ENCODE results near the gene LRCH1.
A peak's percentile ranks its signal among the peaks of the same experiment; 100 is the strongest.

Gene LRCH1

GRCh38 chr13:46595136-46595884 is 42.3 kb downstream of the LRCH1 start:
- DNase-seq: no peak

- no peak for DNase-seq
Measured at GRCh38 chr13:46595885-46596275, 42.9 kb downstream of the LRCH1 start.

- no peak for DNase-seq
Measured at GRCh38 chr13:46596466-46596865, 43.5 kb downstream of the LRCH1 start.

DNA sequence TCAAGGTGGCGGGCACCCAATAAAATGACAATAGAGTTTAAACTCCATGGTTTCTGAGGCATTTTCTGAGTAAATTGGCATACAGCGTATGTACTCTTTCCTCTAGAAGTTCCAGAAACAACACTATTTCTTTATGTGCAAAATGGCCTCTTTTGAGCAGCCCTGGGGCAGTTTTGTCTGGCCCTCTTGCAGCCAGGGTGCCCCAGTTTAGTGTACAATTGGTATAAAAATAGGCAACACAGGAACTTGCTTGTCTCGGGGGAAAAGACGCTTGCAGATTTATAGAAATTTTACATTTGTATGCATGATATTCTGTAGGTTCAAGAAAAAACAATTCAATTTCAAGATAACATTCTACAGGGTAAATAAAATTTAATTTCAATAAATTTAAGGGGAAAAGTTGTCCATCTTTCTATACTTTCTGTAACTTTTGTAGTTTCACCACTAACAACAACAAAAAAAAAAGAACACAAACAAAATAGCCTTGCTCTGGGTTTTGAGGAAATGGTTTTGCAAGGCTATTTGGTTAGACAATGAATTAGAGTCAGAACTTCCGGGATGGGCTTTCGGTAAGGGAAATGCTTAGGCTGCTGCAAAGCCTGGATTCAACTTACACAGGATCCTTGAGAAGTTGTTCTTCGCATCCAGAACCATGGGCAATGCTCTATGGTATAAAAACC is 45.3 kb downstream of the LRCH1 start:
- DNase-seq: no peak

GRCh38 chr13:46598820-46599180 is 45.8 kb downstream of the LRCH1 start:
- DNase-seq: no peak

DNA sequence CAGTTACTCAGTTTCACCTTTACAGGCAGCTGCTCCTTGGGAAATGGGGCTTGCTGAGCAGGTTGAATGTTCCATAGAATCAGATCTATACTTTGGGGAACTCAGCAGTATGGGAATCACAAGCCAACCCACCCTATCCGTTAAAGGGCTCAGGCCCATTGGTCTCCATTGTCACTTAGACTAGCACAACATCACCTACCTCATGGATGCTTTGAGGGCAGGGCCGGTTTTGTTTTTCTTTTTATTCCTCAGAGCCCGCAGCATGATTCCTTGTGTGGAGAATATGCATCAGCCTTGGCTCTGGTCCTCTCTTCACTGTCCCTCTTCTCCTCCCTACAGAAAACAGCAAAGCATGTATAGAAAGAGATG is 48.0 kb downstream of the LRCH1 start:
- DNase-seq: no peak

DNA sequence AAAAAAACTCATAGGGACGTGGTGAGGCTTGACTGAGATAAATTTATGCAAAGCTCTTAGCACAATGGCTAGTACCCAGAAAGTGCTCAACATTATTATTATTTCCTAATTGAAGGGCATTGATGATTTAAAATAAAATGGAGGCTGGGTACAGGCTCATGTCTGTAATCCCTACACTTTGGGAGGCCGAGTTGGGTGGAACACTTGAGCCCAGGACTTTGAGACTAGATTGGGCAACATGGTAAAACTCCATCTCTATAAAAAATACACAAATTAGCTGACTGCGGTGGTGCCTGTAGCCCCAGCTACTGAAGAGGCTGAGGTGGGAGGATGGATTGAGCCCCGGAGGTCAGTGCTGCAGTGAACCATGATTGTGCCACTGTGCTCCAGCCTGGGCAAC is 49.6 kb downstream of the LRCH1 start:
- no peak for DNase-seq

DNA sequence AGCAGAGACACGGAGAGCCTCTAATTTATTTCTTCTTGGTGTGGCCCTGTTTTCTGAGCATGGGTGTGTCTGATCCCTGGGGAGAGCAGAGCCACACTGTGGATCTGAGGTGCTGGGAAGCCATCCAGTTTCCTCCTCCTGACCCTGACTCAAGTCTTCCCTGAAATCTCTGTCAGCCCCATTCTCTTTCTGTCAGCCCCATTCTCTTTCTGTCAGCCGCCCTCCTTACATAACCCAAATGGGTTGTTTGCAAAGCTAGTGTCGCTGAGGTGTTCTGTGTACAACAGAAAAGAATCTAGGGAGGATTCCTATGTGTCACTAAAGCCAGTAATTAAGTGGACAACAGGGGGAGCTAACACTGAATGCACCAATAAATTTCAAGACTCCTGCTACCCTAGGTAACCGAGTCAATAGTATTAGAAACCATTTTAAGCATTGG is 50.2 kb downstream of the LRCH1 start:
- no peak for DNase-seq

- no peak for DNase-seq
Measured at GRCh38 chr13:46604226-46604990, 51.4 kb downstream of the LRCH1 start.

DNA sequence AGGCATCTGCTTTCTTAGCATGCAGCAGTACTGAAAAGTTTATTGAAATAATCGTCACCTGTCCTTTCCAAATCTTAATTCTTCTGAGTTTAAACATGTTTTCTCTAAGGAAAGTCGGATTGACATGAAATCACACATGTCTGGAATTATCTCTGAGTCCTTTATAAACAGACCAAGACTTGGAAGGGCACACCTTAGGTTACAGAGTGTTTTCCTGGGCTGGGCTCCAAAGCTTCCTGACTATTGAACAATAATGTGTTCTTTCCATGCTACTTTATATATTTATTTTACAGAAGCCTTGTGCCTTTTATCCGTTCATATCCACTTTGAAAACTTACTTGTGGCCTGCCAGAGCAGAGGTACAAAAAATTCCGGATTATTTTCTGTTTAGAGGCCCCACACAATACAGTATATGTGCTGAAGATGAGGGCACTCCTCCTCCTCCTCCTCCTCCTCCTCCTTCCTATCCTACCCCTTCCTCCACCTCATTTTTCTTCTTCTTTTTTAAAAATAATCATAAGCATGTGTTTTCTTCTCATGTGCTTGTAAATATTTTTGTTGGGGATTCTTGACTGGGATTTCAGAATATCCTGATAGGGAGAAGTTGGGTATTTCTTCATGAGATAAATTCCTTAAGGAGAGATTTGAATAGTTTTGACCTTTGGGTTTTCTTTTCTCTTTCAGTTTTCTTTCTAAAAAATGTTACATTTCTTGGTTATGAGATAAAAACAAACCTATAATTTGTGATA is 52.3 kb downstream of the LRCH1 start:
- DNase-seq: no peak

DNA sequence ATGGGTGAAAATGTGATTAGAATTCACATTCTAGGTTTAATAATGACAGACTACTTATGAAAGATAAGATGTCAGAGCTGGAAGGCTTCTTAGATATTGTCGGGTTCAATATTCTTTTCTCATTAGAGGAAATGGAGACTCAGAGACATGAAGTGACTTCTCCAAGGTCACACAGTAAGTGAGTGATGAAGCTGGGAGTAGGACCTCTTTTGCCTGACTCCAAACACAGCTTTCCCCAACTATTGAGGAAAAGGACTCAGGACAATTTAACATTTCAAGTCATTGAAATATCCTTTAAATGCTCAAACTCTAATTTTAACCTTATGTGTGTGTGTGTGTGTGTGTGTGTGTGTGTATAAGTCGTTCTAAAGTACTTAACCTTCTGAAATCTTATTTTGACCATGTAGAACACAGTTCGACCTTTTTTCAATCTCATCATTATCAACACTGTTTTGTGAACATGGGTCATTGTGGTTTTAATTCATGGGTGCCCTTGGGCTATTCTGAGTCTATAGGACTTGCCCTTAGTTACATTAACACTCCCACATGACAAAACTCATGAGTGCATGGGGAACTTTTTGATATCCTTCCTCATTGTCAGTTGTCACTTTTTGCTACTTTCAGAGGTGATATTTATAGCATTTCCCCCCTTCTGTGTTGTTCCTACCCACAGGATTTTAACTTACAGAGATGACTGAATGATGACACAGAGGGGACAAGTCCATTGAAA is 53.0 kb downstream of the LRCH1 start:
- no peak for DNase-seq

- no peak for DNase-seq
Measured at GRCh38 chr13:46606970-46607369, 54.0 kb downstream of the LRCH1 start.

- DNase-seq: peak in 1 of 2 donors; percentile 6
Measured at GRCh38 chr13:46607768-46608564, 55.0 kb downstream of the LRCH1 start.

GRCh38 chr13:46609052-46609451 is 56.1 kb downstream of the LRCH1 start:
- DNase-seq: no peak

GRCh38 chr13:46609726-46610125 is 56.8 kb downstream of the LRCH1 start:
- DNase-seq: no peak

- DNase-seq: no peak
Measured at GRCh38 chr13:46612267-46612666, 59.3 kb downstream of the LRCH1 start.

GRCh38 chr13:46613409-46614049 is 60.6 kb downstream of the LRCH1 start:
- no peak for DNase-seq

DNA sequence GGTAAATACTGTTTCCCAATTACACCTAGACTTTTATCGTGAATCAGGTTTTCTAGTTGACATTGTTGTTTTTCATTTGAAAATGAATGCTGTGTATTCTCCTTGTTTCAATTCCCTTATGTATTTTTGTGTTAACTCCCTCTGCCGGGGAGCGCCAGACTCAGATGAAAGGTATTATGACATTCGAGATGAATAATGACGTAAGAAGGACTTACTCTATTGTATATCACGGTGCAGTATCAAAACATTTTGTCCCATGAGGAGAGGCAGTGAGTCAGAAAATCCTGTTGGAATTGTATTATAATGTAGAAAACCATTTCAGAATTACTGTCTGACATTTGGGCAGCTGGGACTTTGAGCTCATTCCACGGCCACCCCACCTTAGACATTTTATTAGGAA is 61.6 kb downstream of the LRCH1 start:
- DNase-seq: no peak

DNA sequence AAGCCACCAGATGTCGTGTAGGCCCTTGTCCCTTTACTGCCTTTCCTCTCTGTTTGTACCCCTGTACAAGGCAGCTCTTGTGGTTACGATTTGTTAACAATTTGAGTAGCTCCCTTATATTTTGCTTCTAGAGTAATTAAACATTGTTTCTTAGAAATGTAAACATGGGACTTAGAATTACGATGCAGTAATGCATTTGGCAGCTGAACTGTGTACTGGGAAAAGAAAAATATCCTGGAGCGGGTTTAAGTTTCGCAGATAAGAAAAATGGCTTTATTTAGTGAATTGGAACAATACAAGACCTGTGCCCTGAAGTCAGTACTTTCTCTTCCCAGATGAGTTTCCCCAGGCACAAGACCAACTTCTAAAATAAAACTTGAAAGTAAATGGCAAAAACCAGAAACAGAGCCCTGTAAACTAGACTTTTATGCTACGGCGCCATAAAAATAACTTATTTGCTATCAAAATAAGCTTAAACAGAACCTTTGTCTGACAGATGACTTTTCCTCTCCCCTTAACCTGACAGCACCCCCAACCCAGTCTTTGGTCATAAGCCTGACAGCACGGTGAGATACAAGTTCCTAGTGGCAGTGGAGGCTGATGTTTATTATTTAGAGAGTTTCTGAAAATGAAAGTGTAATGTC is 63.0 kb downstream of the LRCH1 start:
- no peak for DNase-seq

DNA sequence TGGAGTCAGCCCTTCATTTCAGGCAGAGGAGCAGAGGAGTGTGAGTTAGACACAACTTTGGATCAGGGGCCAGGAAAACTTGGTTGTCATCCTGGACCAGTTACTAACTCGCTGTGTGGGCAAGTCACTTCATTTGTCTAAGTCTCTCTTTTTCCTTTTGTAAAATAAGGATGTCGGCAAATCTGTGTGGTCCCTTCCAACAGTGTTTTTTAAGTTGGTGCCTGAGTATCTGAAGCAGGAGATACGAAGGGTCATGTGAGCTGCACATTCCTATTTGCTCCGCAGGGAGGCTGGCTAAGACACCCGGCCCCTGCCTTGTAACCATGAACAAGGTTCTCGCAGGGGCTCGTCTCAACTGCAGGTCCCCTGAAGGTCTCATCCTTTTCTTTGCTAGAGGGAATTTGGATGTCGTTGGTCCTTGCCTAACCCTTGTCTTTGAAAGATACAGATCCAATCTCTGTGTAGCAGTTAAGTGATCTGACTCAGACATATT is 64.3 kb downstream of the LRCH1 start:
- DNase-seq: no peak

All from stimulated activated CD4-positive, alpha-beta T cell treated with anti-CD3 and anti-CD28 coated beads, Interleukin-2, amount 100 ng/mL, for 24 hours (primary cell).